PFSK-1 (cell line): ENCODE data around the gene TGFB2.

Experiments
- FOXP2 ChIP-seq: optimal IDR thresholded peaks from 2 replicates; pipeline ENCODE3; 2011; ENCODE audit warnings: borderline replicate concordance, control low read depth, inconsistent platforms; ENCODE audit not compliant: insufficient read depth; ENCODE audit errors: extremely low read length, extremely low read depth
- POLR2AphosphoS5 ChIP-seq: IDR thresholded peaks from 2 replicates; pipeline ENCODE4 v1.6.1; 2012; ENCODE audit warnings: low read depth, mild to moderate bottlenecking, control low read depth, low read length, moderate library complexity
- SIN3A ChIP-seq: IDR thresholded peaks from 2 replicates; pipeline ENCODE4 v1.6.1; 2012; ENCODE audit warnings: mild to moderate bottlenecking, low read length, moderate library complexity, borderline replicate concordance; ENCODE audit not compliant: insufficient read depth
- TAF1 ChIP-seq: IDR thresholded peaks from 2 replicates; pipeline ENCODE4 v1.6.1; 2012; ENCODE audit warnings: low read length, control low read depth, borderline replicate concordance; ENCODE audit not compliant: insufficient read depth
- TF ChIP-seq, protein P1 (sequence below), 2 experiments: IDR thresholded peaks; 2 replicates each; pipeline versions ENCODE4 v1.6.1 to v1.8.0; 2011 to 2012; ENCODE audit warnings: low read depth in 2 of 2, low read length in 2 of 2, control low read depth in 1 of 2, inconsistent platforms in 1 of 2, mild to moderate bottlenecking in 1 of 2, moderate library complexity in 1 of 2; ENCODE audit not compliant: insufficient read depth in 1 of 2

TGFB2 gene

DNA sequence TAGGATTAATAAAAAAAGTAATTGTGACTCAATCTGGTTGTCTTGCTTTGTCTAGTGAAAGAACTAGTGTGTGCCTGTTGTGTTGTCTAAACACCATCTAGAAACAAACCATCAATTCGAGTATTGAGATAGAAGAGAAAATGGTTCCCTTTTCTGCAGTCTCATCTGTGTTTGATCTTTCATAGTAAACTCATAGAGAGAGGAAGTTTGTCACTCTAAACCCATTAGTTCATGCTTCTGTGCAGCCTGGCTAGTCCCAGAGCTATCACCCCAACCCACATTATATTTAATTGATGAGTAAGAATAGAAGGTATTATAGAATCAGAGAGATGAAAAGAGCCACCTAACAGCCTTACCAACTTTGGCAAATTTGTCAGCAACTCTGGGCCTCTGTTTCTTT lies 99.5 kb downstream of the TGFB2 start:
- no peak for TF ChIP-seq TAF1
- TF ChIP-seq POLR2AphosphoS5, result no peak
- no peak for TF ChIP-seq FOXP2
- TF ChIP-seq, protein P1, sequence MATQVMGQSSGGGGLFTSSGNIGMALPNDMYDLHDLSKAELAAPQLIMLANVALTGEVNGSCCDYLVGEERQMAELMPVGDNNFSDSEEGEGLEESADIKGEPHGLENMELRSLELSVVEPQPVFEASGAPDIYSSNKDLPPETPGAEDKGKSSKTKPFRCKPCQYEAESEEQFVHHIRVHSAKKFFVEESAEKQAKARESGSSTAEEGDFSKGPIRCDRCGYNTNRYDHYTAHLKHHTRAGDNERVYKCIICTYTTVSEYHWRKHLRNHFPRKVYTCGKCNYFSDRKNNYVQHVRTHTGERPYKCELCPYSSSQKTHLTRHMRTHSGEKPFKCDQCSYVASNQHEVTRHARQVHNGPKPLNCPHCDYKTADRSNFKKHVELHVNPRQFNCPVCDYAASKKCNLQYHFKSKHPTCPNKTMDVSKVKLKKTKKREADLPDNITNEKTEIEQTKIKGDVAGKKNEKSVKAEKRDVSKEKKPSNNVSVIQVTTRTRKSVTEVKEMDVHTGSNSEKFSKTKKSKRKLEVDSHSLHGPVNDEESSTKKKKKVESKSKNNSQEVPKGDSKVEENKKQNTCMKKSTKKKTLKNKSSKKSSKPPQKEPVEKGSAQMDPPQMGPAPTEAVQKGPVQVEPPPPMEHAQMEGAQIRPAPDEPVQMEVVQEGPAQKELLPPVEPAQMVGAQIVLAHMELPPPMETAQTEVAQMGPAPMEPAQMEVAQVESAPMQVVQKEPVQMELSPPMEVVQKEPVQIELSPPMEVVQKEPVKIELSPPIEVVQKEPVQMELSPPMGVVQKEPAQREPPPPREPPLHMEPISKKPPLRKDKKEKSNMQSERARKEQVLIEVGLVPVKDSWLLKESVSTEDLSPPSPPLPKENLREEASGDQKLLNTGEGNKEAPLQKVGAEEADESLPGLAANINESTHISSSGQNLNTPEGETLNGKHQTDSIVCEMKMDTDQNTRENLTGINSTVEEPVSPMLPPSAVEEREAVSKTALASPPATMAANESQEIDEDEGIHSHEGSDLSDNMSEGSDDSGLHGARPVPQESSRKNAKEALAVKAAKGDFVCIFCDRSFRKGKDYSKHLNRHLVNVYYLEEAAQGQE (IDR thresholded peaks at IDR 0.05; ENCODE audit: insufficient read depth in 1 of 2, low read depth in 2 of 2, low read length in 2 of 2), result no peak
- no peak for TF ChIP-seq SIN3A

GRCh38 chr1:218447010-218447689 lies 102.0 kb downstream of the TGFB2 start:
- TF ChIP-seq FOXP2 (no peak), POLR2AphosphoS5 (no peak), SIN3A (no peak), TAF1 (no peak)
- TF ChIP-seq, protein P1 (IDR thresholded peaks at IDR 0.05; ENCODE audit: insufficient read depth in 1 of 2, low read depth in 2 of 2, low read length in 2 of 2), result no peak

DNA sequence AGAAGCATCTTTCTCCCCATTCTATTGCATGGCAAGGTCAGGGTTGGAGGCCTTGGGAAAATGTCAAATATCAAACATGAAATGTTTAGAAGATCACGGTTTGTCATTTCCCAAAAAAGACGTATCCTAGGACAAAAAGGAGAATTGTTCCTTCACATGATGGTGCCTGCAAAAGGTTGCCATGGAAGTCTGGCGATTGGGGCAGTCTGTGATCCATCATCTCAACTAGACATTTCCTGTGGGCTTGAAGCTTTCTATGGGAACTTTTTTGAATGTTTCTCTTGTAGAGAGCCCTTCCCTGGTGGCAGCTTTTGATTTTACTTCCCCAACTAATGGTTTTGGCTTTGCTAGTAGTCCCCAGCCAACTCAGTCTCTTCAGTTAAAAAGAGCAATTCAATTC lies 106.3 kb downstream of the TGFB2 start:
- TF ChIP-seq, protein P1 (IDR thresholded peaks at IDR 0.05; ENCODE audit: insufficient read depth in 1 of 2, low read depth in 2 of 2, low read length in 2 of 2), result no peak
- TF ChIP-seq FOXP2 (no peak), TAF1 (no peak), POLR2AphosphoS5 (no peak), SIN3A (no peak)

DNA sequence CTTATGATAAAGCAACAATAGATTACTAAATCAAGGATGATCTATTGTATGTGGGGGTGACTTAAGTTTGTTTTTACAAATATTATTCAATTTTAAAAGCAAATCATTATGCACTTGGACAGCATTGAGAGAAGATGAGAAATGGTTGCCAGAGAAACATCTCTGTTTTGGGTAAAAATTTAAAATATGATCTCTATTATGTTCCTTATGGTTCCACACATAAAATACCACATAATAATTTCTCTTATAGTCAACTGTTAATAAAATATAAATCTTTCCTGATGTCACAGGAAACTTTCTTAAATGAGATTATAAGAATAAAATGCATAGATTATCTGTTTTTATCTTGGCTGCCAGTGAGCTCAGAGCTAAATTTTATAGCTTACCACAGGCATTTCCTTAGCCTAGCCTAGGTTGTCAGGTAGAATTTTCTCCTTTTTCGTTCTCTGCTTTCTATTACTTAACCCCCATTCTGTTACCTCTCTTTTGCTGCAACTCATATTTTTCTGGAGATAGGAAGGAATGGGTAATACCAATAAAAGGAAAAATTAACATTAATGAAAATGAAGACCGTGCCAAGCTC lies 109.7 kb downstream of the TGFB2 start:
- TF ChIP-seq SIN3A (no peak), POLR2AphosphoS5 (no peak), FOXP2 (no peak), TAF1 (no peak)
- TF ChIP-seq, protein P1 (IDR thresholded peaks at IDR 0.05; ENCODE audit: insufficient read depth in 1 of 2, low read depth in 2 of 2, low read length in 2 of 2), result no peak
